GM23338 (cell line): ENCODE measurements around the gene LAT.

ENCODE experiments used
- CTCF ChIP-seq, 2 experiments: fragments of 200-600 bp in 1 of 2; sonication (generic) in 1 of 2; conservative IDR thresholded peaks; 2 replicates each; pipeline versions ENCODE4 v1.5.1 to v1.6.1; 2016 to 2017; ENCODE audit warnings: antibody characterized with exemption in 2 of 2, low read depth in 2 of 2, mild to moderate bottlenecking in 2 of 2, moderate library complexity in 1 of 2
- EZH2 ChIP-seq: fragments of 200-600 bp; sonication (generic); IDR thresholded peaks from one replicate; pipeline ENCODE4 v1.8.0; 2017; ENCODE audit warnings: antibody characterized with exemption, mild to moderate bottlenecking, low read depth; ENCODE audit not compliant: unreplicated experiment
- EZH2phosphoT487 ChIP-seq: fragments of 200-600 bp; sonication (generic); IDR thresholded peaks from one replicate; pipeline ENCODE4 v1.8.1; 2018; ENCODE audit warnings: antibody characterized with exemption; ENCODE audit not compliant: unreplicated experiment

- TF ChIP-seq CTCF (conservative IDR thresholded peaks at IDR 0.05; ENCODE audit: low read depth in 2 of 2) (no peak), EZH2phosphoT487 (no peak), EZH2 (no peak)
Measured at GRCh38 chr16:29009838-29010166, 24.9 kb downstream of the LAT start.
